CMK (cell line): ENCODE results near the gene WDFY2.
"Not testable (repeated sequence)": the region's sequence is repeated elsewhere in the genome, so short reads cannot be mapped to it uniquely, and the experiment has no call there.

ENCODE experiments used
- DNase-seq: peaks from one replicate; pipeline ENCODE4 v3.0.0-alpha.2; 2010; ENCODE audit warnings: low read depth

The WDFY2 gene

GRCh38 chr13:51632591-51633362, 48.5 kb downstream of the WDFY2 start:
- no peak for DNase-seq

- no peak for DNase-seq
Observed at GRCh38 chr13:51635137-51635878, 51.0 kb downstream of the WDFY2 start.

GRCh38 chr13:51636349-51636890, 52.2 kb downstream of the WDFY2 start:
- no peak for DNase-seq

GRCh38 chr13:51637852-51638215, 53.6 kb downstream of the WDFY2 start:
- no peak for DNase-seq

GRCh38 chr13:51638216-51638871, 54.1 kb downstream of the WDFY2 start:
- no peak for DNase-seq

- DNase-seq = no peak
Observed at GRCh38 chr13:51639171-51639570, 54.9 kb downstream of the WDFY2 start.

- not testable (repeated sequence) for DNase-seq
Observed at GRCh38 chr13:51640696-51641095, 56.4 kb downstream of the WDFY2 start.

GRCh38 chr13:51643105-51643881, 59.0 kb downstream of the WDFY2 start:
- DNase-seq = no peak

- DNase-seq = no peak
Observed at GRCh38 chr13:51643882-51644281, 59.6 kb downstream of the WDFY2 start.

GRCh38 chr13:51644654-51645053, 60.4 kb downstream of the WDFY2 start:
- no peak for DNase-seq

- DNase-seq = no peak
Observed at GRCh38 chr13:51645154-51645650, 60.9 kb downstream of the WDFY2 start.

GRCh38 chr13:51645761-51646670, 61.8 kb downstream of the WDFY2 start:
- no peak for DNase-seq

- DNase-seq = no peak
Observed at GRCh38 chr13:51647067-51647466, 62.8 kb downstream of the WDFY2 start.

- not testable (repeated sequence) for DNase-seq
Observed at GRCh38 chr13:51652193-51652592, 67.9 kb downstream of the WDFY2 start.

GRCh38 chr13:51659276-51660127, 75.2 kb downstream of the WDFY2 start:
- DNase-seq = no peak

- no peak for DNase-seq
Observed at GRCh38 chr13:51660813-51661212, 76.6 kb downstream of the WDFY2 start.

- no peak for DNase-seq
Observed at GRCh38 chr13:51663973-51664957, 80.0 kb downstream of the WDFY2 start.

GRCh38 chr13:51665456-51665855, 81.2 kb downstream of the WDFY2 start:
- DNase-seq = no peak
